OCI-LY7 (cell line): ENCODE data around the gene FZD7. TPM values are rescaled to one million over a fixed set of nuclear protein-coding genes. Genes with fewer than 3 reads are reported as not detected.

ENCODE experiments used
- BruUV-seq: library from RNA; stranded (reverse); fragments of 400-500 nt; replicated peaks from 2 replicates; lab custom pipeline; 2021; lab: Mats Ljungman, UMichigan
- CTCF ChIA-PET: fragments of 300-600 bp; sonication (Branson Sonifier 250); formaldehyde crosslinking; loops from one replicate; lab custom pipeline; 2022; ENCODE audit warnings: antibody characterized with exemption; ENCODE audit not compliant: unreplicated experiment; lab: Charles Lee
- POLR2A ChIA-PET: fragments of 300-600 bp; sonication (Branson Sonifier 250); formaldehyde crosslinking; loops from one replicate; lab custom pipeline; 2022; ENCODE audit warnings: antibody characterized with exemption; lab: Charles Lee
- DNase-seq: peaks from one replicate; pipeline ENCODE4 v3.0.0-alpha.2; 2015; ENCODE audit warnings: low spot score
- H2AFZ ChIP-seq: fragments of 200-600 bp; sonication (generic), shearing (Covaris generic); 2 replicates; pipeline ENCODE4 v1.6.1; 2014; ENCODE audit warnings: mild to moderate bottlenecking, antibody characterized with exemption, low read length, moderate library complexity
- H3K27ac ChIP-seq: fragments of 200-600 bp; sonication (generic); 2 replicates; pipeline ENCODE4 v1.5.1; 2014; ENCODE audit warnings: mixed run types, low read depth, mild to moderate bottlenecking, moderate library complexity, low read length, inconsistent platforms; ENCODE audit not compliant: poor library complexity, severe bottlenecking
- H3K36me3 ChIP-seq: fragments of 200-600 bp; sonication (generic); 2 replicates; pipeline ENCODE4 v1.6.1; 2014; ENCODE audit warnings: mild to moderate bottlenecking, antibody characterized with exemption, low read length, moderate library complexity, mixed read lengths; ENCODE audit not compliant: insufficient read depth
- H3K4me1 ChIP-seq: fragments of 200-600 bp; sonication (generic); 2 replicates; pipeline ENCODE4 v1.5.1; 2014; ENCODE audit warnings: mild to moderate bottlenecking, low read length; ENCODE audit not compliant: insufficient read depth, poor library complexity, severe bottlenecking
- H3K4me2 ChIP-seq: fragments of 200-600 bp; sonication (generic); 2 replicates; pipeline ENCODE4 v1.6.1; 2014; ENCODE audit warnings: mild to moderate bottlenecking, low read length
- H3K4me3 ChIP-seq: fragments of 200-600 bp; sonication (generic); 2 replicates; pipeline ENCODE4 v1.5.1; 2014; ENCODE audit warnings: mild to moderate bottlenecking, low read depth, low read length; ENCODE audit not compliant: poor library complexity, severe bottlenecking
- H3K79me2 ChIP-seq: fragments of 200-600 bp; sonication (generic); 2 replicates; pipeline ENCODE4 v1.6.1; 2016; ENCODE audit warnings: low read depth, mild to moderate bottlenecking, low read length, moderate library complexity, mixed read lengths; ENCODE audit not compliant: insufficient read depth
- H3K9me2 ChIP-seq: fragments of 200-600 bp; sonication (generic); 2 replicates; pipeline ENCODE4 v1.6.1; 2016; ENCODE audit warnings: mild to moderate bottlenecking, low read length, mixed read lengths; ENCODE audit not compliant: insufficient read depth
- H3K9me3 ChIP-seq: fragments of 200-600 bp; sonication (generic); 2 replicates; pipeline ENCODE4 v1.6.1; 2014; ENCODE audit warnings: mild to moderate bottlenecking, mixed run types, low read length, mixed read lengths
- H4K20me1 ChIP-seq: fragments of 200-600 bp; sonication (generic); 2 replicates; pipeline ENCODE4 v1.6.1; 2014; ENCODE audit warnings: mild to moderate bottlenecking, antibody characterized with exemption, low read length, moderate library complexity, mixed read lengths; ENCODE audit not compliant: insufficient read depth
- EZH2phosphoT487 ChIP-seq: fragments of 200-600 bp; sonication (generic); IDR thresholded peaks from 2 replicates; pipeline ENCODE4 v1.6.1; 2018; ENCODE audit warnings: low read depth, borderline replicate concordance, mild to moderate bottlenecking, mixed run types, antibody characterized with exemption, low read length, moderate library complexity, mixed read lengths
- intact Hi-C: fragments of 100-400 bp; cut with micrococcal nuclease; formaldehyde crosslinking; loops from one replicate; pipeline ENCODE4 v1.10.0; 2022; ENCODE audit not compliant: unreplicated experiment
- total RNA-seq, 2 experiments: library from RNA; depleted of rRNA in 1 of 2; stranded (reverse); fragments of >200 nt in 1 of 2; shearing (Covaris generic) in 1 of 2; gene quantifications; 2 replicates each; pipeline ENCODE4 v1.2.3, GENCODE V29; 2014 to 2022
- TF ChIP-seq, protein P1 (sequence below): fragments of 200-600 bp; sonication (generic); conservative IDR thresholded peaks from 2 replicates; pipeline ENCODE4 v1.5.1; 2014; ENCODE audit warnings: mild to moderate bottlenecking, antibody characterized with exemption, low read length, moderate library complexity, mixed read lengths

Gene FZD7
- total RNA-seq, 2 experiments from 2014 or later: 1.2 to 1.7 TPM

DNA sequence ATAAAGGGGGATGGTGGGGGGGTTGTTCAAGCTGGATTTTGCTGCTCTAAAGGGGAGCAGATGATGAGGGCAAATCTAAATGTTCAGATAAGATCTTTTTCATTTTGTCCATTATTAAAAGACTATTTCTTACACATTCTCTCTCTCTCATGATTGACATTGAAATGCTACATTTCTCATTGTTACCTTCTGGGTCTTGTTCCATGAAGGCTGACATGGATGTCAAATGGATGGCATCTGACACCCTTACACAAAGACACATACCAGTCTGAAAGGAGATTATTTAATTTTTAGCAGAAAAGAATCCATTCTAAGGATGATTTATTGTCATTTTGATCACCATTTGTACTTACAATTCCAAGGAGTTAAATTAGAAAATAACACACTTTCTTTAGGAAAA lies 11.1 kb downstream of the FZD7 start:
- TF ChIP-seq EZH2phosphoT487: no peak
- CTCF ChIA-PET: no interaction called here
- intact Hi-C loops: no loop called here

GRCh38 chr2:202046572-202046971 lies 12.9 kb downstream of the FZD7 start:
- Histone ChIP-seq H2AFZ (no peak overlapping the region), H3K79me2 (no peaks in the 10 kb centered on the region), H3K36me3 (no peaks in the 10 kb centered on the region), H3K4me3 (no peak overlapping the region), H3K9me3 (no peaks in the 10 kb centered on the region), H3K9me2 (no peaks in the 10 kb centered on the region), H3K4me1 (no peaks in the 10 kb centered on the region), H4K20me1 (no peaks in the 10 kb centered on the region), H3K4me2 (no peak overlapping the region), H3K27ac (no peak overlapping the region)
- intact Hi-C loops: no loop called here
- no peak for DNase-seq
- TF ChIP-seq EZH2phosphoT487: no peak
- TF ChIP-seq, protein P1, sequence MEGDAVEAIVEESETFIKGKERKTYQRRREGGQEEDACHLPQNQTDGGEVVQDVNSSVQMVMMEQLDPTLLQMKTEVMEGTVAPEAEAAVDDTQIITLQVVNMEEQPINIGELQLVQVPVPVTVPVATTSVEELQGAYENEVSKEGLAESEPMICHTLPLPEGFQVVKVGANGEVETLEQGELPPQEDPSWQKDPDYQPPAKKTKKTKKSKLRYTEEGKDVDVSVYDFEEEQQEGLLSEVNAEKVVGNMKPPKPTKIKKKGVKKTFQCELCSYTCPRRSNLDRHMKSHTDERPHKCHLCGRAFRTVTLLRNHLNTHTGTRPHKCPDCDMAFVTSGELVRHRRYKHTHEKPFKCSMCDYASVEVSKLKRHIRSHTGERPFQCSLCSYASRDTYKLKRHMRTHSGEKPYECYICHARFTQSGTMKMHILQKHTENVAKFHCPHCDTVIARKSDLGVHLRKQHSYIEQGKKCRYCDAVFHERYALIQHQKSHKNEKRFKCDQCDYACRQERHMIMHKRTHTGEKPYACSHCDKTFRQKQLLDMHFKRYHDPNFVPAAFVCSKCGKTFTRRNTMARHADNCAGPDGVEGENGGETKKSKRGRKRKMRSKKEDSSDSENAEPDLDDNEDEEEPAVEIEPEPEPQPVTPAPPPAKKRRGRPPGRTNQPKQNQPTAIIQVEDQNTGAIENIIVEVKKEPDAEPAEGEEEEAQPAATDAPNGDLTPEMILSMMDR: no peak
- CTCF ChIA-PET: interaction anchor here (0.6 kb wide), 1 partner anchor 8 kb away, joined by 3 read pairs; no protein-coding TSS in a partner anchor
- POLR2A ChIA-PET: interaction anchor here (0.7 kb wide), 1 partner anchor 180 kb away, joined by 3 read pairs; no protein-coding TSS in a partner anchor
- no TSS peak for BruUV-seq

More for the DNA sequence above, 11.1 kb downstream of the FZD7 start:
- POLR2A ChIA-PET: no interaction called here
- Histone ChIP-seq H3K36me3 (no peaks in the 10 kb centered on the region), H3K4me1 (no peaks in the 10 kb centered on the region), H3K27ac (no peak overlapping the region), H3K4me2 (no peak overlapping the region), H4K20me1 (no peaks in the 10 kb centered on the region), H3K9me3 (no peaks in the 10 kb centered on the region), H3K79me2 (no peaks in the 10 kb centered on the region), H3K4me3 (no peak overlapping the region), H3K9me2 (no peaks in the 10 kb centered on the region), H2AFZ (no peak overlapping the region)
- BruUV-seq: no TSS peak
- no peak for DNase-seq

- TF ChIP-seq EZH2phosphoT487: no peak
- TF ChIP-seq, protein P1: no peak
- H3K4me1 ChIP-seq: no peaks in the 10 kb centered on the region
- H2AFZ ChIP-seq: no peak overlapping the region
- intact Hi-C loops: no loop called here
- no peak overlapping the region for H3K4me2 ChIP-seq
- H3K27ac ChIP-seq: no peak overlapping the region
- H3K36me3 ChIP-seq: no peaks in the 10 kb centered on the region
- ChIA-PET CTCF (no interaction called here), POLR2A (interaction anchor here (0.6 to 0.7 kb wide), 4 partner anchors 30 to 1688 kb away, joined by 3 to 4 read pairs (median 3); no protein-coding TSS in a partner anchor)
- DNase-seq: no peak
- H3K4me3 ChIP-seq: no peak overlapping the region
- H3K79me2 ChIP-seq: no peaks in the 10 kb centered on the region
- no TSS peak for BruUV-seq
- no peaks in the 10 kb centered on the region for H3K9me3 ChIP-seq
- H4K20me1 ChIP-seq: no peaks in the 10 kb centered on the region
- no peaks in the 10 kb centered on the region for H3K9me2 ChIP-seq
These were observed 15.6 kb downstream of the FZD7 start for GRCh38 chr2:202049092-202049728.
